LNCaP clone FGC (cell line): ENCODE results near the gene GRIA4.

Experiments
- DNase-seq: peaks from one replicate; pipeline ENCODE4 v3.0.0-alpha.2; 2011; ENCODE audit warnings: low read depth
- H3K4me3 ChIP-seq: 2 replicates; pipeline ENCODE4 v1.5.1; 2011; ENCODE audit warnings: mild to moderate bottlenecking, low read depth, low read length, control low read depth
- TF ChIP-seq, protein P1 (sequence below): IDR thresholded peaks from 2 replicates; pipeline ENCODE4 v1.5.1; 2012; ENCODE audit warnings: mild to moderate bottlenecking; ENCODE audit not compliant: control insufficient read depth, insufficient read depth; ENCODE audit errors: extremely low read depth

Gene GRIA4

DNA sequence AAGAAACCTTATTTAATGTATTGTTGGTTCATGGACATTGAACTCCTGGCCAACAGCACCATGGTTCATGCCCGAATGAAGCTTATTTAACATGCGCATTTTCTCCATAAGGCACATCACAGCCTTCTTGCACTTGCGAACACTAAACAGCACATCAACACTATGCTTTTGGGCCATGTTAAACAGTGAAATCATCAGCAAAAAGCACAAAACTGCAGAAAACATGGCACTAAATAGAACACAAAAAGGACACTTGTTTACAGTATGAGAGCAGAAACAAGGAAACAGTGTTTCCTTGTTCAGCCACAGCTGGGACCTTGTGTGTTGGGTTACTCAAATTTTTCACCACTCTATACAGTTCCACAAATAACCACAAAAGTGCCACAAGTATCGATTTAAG, 289.9 kb downstream of the GRIA4 start:
- TF ChIP-seq, protein P1, sequence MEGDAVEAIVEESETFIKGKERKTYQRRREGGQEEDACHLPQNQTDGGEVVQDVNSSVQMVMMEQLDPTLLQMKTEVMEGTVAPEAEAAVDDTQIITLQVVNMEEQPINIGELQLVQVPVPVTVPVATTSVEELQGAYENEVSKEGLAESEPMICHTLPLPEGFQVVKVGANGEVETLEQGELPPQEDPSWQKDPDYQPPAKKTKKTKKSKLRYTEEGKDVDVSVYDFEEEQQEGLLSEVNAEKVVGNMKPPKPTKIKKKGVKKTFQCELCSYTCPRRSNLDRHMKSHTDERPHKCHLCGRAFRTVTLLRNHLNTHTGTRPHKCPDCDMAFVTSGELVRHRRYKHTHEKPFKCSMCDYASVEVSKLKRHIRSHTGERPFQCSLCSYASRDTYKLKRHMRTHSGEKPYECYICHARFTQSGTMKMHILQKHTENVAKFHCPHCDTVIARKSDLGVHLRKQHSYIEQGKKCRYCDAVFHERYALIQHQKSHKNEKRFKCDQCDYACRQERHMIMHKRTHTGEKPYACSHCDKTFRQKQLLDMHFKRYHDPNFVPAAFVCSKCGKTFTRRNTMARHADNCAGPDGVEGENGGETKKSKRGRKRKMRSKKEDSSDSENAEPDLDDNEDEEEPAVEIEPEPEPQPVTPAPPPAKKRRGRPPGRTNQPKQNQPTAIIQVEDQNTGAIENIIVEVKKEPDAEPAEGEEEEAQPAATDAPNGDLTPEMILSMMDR = no peak
- DNase-seq = no peak
- no peak overlapping the region for H3K4me3 ChIP-seq

DNA sequence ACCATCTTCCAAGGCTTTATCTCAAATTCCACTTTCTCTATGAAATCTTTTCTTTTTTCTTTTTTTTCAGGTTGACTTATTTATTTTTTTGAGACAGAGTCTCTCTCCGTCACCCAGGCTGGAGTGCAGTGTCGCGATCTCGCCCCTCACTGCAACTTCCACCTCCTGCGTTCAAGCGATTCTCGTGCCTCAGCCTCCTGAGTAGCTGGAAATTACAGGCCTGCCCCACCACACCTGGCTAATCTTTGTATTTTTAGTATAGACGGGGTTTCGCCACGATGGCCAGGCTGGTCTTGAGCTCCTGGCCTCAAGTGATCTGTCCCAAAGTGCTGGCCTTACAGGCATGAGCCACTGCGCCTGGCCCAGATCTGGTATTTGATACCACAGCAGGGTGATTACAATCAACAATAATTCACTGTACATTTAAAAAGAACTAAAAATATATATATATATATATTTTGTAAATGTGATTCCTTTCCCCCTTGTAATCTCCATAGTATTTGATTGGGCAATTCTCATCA, 290.7 kb downstream of the GRIA4 start:
- TF ChIP-seq, protein P1 = no peak
- DNase-seq = no peak
- no peak overlapping the region for H3K4me3 ChIP-seq

DNA sequence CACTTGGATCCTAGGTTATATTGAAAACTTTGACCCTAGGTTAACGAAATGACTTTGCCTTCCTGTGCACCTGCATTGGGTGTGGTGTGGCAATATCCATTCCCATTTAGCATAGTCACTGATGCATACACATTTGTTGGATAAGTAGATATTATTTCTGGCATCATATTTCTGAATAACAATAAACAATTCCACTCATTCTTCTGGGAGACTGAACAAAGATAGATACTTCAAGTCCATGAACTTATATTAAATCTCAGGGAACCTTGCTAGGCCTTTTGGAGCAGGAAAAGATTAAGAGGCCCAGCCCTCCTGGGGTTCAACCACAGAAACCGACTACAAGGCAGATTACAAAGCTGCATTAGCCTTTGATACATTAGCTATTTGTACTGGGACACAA, 293.2 kb downstream of the GRIA4 start:
- no peak overlapping the region for H3K4me3 ChIP-seq
- no peak for DNase-seq
- TF ChIP-seq, protein P1 = no peak

DNA sequence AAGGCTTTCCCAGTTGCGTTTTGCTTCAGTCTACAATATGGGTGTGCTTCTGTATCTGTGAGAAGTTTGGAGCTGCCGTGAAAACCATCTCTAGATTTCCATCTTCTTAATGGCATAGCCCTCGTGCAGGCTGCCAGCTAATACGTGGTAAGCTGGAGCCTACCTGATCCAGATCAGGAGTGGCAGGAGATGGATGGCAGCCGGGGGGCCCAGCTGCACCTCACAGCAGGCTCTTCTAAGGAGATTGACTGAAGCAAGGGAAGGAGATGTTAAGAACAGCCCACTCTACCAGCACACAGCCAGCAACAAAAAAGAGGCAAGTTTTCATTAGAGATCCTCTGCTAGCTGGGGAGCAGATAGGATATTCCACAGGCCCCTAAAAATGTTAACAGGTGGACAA, 296.6 kb downstream of the GRIA4 start:
- no peak for DNase-seq
- H3K4me3 ChIP-seq = no peak overlapping the region
- TF ChIP-seq, protein P1 = no peak

DNA sequence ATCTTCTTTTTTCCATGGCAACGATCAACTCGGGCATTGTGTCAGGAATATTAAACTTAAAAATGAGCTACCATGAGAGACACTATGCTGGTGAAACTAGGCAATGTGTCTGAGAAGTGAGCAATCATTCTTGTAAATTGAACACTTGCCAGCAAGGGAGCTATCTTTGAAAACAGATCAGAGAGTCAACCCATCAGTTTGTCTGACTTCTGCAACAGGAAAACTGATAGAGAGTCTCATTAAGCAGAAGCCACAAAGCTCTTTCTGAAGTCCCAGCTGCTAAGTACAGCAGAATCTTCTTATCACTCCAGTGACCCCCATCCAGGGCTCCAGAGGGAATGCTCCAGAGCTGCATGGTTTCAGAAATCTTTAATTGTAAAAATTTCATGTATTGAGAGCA, 297.4 kb downstream of the GRIA4 start:
- DNase-seq = no peak
- TF ChIP-seq, protein P1 = no peak
- no peak overlapping the region for H3K4me3 ChIP-seq

DNA sequence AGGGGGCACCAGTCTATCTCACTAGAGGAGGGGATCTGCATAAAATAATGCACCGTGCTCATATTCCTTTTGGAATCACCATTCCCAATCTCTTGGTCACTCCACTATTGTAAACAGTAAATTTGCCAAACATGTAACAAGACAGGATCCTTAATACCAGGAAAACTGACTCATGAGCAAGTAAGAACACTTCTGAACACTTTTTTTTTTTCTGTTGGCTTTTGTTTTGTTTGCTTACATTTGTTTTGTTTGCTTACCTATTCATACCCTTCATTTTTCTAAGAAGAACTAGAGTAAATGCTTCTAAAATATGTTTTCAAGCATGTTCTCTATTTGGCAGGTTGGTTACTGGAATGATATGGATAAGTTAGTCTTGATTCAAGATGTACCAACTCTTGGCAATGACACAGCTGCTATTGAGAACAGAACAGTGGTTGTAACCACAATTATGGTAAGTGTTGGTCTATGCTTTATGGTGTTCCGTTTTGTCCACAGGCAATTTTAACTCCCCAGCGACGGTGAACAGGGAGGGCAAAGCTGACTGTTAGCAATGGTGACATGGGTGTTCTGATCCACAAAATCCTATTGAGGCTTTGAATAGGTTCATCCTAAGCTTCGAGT, 300.3 kb downstream of the GRIA4 start:
- H3K4me3 ChIP-seq = no peak overlapping the region
- no peak for DNase-seq
- TF ChIP-seq, protein P1 = no peak

DNA sequence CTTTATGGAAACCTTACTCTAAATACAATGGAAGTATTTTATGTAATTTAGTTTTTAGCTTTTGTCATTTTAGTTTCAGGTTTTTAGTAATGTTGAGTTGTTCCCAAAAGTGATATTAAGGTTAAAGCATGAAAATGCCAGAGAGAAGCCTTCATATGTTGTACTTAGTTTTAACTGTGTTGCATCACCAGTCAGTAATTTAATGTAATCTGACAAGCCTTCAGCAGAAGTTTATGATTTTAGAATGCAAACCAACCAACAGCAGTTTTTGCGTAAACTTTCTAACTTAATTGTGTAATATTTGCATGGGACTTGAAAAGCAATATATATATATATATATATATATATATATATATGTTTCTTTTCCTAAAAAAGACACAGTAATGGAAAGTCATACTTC, 301.6 kb downstream of the GRIA4 start:
- H3K4me3 ChIP-seq = no peak overlapping the region
- TF ChIP-seq, protein P1 = no peak
- DNase-seq = no peak
